Activated CD4-positive, alpha-beta T cell treated with anti-CD3 and anti-CD28 coated beads, Interleukin-2, Interleukin-6, amounts not matched to agents 100 ng/mL and 50 ng/mL, durations not matched to agents 16 hours and 8 hours (primary cell): ENCODE results near the gene FGF14.

ENCODE experiments used
- DNase-seq: peaks from one replicate; pipeline ENCODE4 v3.0.0-alpha.2; 2020

Gene FGF14

DNA sequence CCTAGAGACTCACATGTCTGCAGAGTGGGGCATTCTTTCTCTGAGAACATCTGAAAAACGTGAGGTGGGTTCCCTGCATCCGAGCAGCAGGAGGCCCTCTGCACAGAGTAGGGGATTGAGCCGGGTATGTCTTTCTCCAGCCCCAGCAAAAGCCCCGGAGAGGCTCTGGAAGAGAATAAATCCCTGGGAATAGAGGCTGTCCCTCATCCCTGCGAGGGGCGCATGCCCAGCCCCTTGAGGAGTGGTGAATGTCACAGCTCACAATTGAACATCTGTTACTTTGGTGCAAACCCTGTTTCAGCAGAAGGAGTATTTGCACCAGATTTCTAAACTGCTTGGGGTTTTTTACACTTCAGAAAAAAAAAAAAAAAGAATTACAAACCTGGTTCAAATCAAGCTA is 164.6 kb downstream of the FGF14 start:
- DNase-seq, result no peak

DNA sequence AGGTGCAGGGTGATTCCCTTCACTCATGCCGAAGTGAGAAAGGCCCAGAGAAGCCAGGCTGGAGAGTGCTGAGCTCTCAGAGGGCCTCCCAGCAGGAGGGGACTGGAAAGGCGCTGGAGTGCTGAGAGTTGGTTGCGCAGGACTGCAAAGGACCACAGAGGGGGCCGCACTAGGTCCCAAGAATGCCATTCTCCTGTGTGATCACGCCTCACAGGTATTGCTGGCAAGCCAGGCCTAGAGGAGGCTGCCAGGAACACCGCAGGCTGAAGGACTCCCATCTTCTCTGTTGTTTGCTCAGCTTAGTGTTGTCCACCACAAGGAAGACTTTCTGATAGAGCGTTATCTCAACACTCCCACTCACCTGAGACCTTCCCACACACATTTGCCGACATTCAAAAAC is 165.0 kb downstream of the FGF14 start:
- no peak for DNase-seq

DNA sequence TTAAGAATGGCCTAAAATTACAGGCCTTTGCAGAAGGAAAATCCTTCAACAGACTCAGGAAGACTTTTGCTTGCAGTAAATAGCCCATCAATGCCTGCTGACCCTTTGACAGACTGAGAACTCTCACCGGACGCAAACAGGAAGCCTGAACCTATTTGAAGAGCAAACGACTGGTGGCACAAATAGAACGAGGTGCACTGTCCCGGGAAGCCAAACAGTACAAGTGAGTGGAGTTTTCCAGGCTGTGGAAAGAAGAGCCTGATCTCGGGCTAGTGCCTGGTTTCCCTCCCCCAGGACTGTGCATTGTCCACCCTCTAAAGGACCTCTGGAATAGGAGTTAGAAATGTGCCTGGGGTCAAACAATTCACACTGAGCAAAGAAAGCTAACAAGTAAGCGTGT is 165.5 kb downstream of the FGF14 start:
- no peak for DNase-seq

DNA sequence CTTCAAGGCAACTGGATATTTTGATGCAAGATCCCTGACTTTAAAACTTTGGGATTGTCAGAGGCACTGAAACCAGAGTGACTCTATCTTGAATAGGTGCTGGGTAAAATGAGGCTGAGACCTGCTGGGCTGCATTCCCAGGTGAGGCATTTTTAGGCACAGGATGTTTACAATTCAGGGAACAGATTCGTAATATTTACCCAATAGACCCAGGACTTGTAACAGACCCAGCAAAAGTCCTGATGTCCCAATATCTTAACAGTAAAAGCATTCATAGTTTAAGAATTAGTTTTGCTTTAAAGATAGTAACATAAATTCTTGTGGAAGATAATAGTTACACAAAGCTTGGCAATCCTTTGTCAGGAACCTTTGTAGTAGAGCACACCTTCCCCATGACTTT is 166.2 kb downstream of the FGF14 start:
- no peak for DNase-seq

DNA sequence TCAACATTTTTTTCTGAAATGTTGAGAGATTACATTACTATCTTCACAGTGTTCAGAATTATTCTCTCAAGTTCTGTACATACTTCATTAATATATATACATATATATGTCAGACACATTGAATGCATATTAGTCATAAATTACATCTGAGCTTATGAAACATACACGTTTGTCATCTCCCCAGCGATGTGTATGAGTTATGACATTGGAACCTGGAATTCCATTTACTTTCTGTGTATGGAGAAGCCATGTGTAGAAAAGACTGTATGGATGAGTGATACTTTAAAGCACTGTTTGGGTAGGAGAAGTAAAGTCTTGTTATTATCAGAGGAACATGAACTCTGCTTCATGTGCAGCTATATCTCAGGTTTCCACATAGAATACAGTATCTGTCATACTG is 167.2 kb downstream of the FGF14 start:
- DNase-seq, result no peak

DNA sequence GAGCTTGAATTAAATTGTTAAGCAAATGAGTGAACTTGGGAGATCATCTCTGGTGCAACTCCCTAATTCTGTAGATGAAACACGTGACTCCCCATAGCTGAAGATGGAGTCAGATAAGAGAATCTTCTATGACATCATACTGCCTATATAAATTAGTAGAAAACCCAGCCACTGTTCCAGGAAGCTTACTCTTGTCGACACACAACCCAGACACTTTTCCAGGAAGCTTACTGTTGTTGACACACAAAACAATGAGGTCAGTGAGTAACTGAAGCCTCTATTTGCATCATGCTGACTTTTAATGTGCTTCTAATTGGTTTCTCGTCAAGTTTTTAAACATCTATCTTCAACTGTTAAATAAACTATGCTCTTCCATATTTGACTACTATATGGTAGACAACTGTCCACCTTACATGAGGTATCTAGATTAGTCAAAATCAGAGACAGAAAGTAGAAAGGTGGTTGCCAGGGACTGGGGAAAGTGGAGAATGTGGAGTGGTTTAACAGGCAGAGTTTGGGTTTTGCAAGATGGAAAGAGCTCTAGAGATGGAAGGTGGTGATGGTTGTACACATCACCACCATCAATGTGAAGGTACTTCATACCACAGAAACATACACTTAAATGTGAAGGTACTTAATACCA is 168.2 kb downstream of the FGF14 start:
- peak; percentile 32 for DNase-seq

DNA sequence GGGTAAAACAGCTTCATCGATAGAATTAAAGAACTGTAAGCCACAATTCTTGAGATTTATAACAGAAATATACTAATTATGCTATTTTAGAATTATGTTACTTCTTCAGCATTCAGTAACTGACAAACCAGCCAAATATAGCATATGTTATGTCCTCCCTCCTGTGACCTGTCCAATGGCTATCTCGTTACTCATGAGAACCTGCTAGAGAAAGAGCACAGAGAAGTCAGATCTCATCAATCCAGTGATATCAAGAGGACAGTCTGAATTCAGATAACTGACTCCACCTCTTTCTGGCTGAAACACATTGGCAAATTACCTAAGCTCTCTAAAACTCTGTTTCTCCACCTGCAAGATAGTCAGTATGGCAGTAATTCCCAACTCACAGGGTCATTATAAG is 170.4 kb downstream of the FGF14 start:
- DNase-seq, result no peak

DNA sequence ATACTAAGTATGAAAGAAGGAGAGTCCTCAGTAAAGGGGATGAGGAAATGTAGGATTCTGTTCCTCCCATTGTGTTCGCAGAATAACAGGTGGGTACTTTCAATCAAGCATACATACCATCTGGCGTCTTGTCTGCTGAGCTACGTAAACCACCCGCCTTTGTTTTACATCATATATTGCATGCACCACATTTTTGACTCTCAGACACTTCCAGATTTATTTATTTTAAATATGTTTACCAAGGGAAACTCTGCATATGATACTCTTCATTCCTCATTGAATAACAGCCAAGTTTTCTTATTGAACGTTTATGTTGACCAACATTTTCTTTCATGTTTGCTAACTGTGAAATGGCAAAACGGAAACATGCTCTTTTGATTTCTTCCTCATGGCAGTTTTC is 174.1 kb downstream of the FGF14 start:
- no peak for DNase-seq

DNA sequence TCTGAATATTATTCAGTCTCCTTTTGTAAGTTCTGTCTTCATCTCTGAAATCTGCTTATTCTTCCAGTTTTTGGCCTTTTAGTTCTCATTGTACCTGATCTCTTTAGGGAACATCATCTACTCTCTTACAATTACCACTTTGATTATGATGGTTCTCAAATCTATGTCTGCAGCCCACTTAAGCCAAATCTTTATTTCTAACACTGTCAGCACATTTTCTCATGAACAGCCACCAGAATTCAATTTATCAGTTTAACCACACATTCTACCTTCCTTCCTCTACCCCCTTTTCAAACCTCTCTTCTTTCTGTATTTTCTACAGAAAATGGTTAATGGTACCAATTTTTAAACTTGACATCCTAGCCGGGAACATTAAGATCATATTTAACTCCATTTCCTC is 175.3 kb downstream of the FGF14 start:
- no peak for DNase-seq

DNA sequence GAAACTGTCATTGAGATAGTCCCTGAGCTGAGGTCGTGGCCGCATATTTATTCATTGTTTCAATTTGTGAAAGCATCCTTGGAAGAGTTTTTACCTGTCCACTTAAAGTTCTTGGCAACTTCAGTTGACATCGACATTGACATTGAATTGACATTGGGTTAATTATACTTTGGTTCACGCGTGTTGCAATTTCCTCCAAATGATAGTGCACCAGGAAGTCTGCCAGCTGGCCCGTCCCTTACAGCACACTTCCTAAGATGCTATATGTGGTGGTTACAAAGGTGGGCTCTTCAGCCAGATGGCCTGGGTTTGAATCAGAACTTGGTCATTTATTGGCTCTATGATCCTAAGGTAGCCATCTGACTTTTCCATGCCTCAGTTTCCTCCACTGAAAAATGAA is 176.0 kb downstream of the FGF14 start:
- no peak for DNase-seq

DNA sequence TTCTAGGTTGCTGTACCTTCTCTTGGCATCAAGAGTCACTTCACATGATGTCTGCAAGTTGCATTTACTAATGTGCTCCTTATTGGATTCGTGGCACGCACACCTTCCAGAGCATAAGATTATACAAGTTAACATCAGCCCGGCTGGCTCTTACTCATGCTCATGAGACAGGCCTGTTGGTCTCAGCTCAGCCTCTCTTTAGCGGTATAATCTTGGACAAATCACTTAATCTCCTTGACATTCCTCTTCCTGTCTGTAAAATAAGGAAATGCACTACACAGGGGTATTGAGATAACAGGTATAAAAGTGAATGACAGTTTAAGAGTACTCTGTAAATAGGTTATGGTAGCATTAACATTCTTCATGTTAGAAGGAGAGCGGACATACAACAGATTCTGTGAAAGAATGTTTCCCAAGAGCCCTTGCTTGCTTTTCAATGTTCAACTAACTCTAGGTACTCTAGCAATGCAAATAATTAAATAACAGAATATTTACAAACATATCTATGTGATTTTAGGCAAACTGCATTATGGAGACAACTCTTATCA is 181.1 kb downstream of the FGF14 start:
- no peak for DNase-seq

DNA sequence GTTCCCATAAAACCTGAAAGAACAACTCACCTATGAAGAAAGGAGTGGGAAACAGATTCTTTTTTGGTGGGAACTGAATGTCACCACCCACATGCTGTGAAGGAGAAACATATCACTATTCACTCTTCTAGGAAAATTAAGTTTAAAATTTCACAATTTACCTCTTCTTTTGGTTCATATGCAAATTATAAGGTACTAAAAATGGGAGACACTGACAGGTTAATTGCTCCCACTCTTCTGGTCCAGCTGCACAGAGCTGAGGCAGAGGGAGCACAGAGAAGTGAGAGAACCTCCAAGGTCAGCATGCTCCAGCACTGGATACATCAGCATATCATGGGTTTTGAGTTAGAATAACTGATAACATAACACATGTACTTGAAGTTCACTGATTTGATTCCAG is 186.9 kb downstream of the FGF14 start:
- no peak for DNase-seq

DNA sequence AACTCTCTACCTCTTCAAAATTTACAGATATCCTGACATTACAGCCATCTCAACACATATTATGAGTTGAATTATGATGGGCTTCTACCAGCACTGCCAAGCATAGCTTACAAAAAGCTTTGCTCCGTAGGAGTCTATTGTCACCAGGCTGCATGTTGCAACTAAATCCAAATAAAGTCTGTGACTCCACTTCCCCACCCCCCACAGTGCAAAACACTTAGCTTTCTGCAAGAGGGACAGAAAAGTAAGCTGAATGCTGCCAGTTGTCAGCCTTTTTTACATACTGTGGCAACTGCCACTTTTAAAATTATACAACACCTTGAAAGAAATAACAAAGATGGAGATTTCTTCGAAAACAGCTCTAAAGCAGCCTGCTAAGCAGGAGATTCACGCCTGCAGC is 189.1 kb downstream of the FGF14 start:
- DNase-seq, result no peak

DNA sequence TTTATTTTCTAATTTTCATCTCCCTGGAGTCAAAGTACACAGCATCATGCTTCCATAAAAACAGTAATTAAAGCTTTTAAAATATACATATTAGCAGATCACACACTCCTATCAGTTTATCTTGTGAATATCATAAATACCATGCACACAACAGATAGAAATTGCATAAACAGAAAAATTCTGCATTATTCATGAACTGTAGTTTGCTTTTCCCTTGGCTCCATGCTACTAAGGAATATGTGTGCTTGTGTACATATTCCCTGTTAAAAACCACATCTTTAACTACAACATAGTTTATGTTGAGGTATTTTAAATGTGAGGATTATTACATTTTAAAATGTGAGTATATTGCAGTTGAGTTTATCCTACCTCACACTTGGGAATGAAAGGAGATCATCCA is 193.5 kb downstream of the FGF14 start:
- DNase-seq, result no peak

DNA sequence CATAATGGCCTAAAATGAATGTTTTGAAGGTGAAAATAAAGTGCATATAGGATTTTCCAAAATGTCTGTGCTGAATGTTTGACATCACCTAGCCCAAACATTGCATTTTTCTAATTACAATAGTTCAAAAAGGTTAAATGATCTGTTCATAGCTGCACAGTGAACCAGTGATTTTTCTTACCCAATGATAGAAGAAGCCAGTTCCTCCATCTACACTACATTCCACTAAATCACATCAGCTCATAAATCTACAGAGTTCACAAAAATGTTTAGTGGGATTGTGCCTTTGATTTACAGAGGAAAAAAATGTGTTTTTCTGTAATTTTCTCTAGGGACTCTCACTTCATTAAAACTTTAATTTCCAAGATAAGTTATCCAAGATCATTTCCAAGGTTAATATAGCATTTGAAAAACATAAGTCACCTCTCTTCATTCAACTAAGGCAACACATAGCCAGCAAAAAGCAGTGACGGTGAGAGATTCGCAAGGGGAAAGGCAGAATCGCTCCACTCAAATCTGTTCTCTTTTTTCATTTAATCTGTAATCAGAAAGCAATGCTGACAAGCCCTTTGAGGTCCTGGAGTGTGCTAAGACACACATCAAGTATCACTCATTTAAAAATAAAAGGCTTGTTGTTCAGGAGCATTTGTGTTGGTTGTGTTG is 194.0 kb downstream of the FGF14 start:
- no peak for DNase-seq

DNA sequence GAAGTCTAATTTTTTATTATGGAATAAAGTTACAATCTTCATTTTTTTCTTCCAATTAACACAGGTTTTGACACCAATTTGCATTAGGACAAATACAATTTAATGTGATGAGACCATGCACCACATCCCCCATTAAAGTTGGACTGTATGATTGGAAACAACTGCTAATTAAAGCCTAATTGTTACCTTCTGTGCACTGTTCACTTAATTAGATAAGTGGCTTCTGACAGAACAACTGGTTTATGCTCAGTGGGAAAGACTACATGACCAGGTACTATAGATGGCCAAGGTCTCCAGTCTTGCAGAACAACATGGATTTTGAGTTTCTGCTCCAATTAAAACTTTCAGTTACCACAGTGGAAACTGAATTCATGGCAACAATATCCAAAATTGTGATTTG is 198.1 kb downstream of the FGF14 start:
- DNase-seq, result no peak

DNA sequence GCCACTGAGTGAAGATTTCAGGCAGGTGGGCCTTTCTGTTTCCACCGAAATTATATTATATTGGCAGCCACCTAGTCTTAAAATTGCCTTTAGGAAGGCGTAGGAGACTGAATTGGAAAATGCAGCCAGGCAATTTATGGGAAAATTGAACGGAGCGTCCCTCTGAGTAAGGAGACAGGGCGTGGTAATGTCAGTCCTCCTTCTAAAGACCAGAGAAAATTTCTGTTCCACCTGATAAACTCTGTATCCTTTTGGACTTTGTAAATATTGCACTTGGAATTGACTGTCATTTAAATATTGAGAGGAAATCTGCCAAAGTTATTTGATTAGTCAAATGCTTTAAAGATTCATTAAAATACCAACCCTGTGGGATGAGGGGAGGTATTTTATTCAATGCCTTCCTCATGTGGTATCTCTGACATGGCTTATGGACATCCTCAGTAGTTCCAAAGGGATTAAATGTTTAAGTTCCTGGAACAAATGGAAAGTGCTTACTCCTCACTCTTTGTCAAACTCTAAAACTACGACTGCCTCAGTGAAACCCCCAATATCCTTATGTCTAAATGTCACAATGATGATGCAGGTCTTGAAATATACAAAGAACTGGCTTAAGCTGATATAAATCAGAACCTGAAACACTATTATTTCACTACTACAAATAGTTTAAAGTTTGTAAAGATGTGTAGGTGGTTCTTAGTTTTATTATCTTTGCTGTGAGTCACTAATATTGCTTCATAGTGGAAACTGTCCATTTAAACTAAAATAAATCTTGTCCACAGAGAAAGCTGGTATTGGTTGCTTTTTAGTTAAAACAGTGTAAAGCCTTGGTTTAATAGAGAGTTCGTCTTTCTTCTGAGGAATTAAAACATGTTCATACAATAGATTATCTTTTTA is 203.2 kb downstream of the FGF14 start:
- DNase-seq, result no peak

DNA sequence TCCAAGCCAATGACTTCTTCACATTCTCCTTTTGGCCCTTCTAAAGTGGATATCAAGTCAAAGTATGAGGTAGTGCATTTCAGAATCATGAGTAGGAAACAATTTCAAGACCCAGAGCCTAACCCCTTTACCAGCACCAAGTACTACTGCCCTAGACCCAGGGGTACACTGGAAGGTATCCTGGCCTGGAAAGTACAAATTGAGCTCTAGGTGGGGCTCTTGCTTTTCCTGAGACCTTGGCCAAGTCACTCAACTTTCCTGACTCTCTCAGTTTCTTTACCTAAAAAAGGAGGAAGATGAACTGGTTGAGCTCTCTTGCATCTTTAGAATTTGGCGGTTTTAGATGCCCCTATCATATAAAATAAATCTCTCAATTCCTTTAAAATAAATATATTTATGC is 204.7 kb downstream of the FGF14 start:
- DNase-seq, result peak; percentile 3

DNA sequence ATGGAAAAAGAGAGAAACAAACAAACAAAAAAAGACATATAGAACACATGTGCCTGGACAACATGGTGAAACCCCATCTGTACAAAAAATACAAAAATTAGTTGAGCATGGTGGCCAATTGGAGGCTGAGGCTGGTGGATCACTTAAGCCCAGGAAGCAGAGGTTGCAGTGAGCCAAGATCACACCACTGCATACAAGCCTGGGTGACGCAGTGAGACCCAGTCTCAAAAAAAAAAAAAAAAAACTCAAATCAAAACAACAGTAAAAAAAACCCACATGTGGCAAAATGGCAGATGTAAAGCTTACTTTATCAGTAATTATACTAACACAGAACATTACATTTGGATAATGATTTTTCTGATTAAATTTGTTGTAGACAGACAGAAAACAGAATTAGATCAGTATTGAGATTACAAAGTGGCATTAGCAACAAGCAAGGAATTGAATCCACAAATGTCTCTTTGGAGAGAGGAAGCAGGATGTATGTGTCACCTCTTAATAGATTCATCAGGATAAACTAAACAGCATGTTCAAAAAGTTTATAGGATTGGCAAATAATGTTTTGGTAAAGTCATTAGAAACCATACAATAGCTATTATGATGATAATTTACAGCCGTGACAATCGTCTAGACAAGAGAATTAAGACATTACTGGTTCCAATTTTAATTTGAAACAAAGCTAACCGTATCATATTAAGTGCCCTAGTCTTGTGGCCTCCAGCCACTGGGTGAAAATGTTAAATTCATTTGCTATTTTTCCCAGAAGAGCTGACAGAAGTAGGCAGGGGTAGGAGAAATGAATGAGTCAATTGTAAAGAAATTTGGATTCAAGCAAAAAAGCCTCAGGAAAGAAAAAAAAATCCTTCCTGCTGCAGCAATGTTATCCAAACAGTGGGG is 206.0 kb downstream of the FGF14 start:
- no peak for DNase-seq

DNA sequence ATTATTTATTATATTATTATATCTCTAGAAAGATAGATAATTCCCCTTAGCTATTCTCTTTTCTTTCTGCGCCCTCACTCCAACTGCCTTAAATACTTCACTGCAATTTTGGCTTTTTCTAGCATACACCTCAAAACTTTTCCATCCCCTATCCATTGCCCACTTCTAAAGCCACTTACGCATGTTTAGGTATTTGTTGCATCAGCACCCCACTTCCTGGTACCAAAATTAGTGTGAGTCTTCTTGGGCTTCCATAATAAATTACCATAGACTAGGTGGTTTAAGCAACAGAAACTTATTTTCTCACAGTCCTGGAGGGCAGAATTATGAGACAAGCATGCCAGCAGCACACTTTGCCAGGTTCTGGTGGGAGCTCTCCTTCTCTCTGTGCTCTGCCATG is 209.0 kb downstream of the FGF14 start:
- no peak for DNase-seq

DNA sequence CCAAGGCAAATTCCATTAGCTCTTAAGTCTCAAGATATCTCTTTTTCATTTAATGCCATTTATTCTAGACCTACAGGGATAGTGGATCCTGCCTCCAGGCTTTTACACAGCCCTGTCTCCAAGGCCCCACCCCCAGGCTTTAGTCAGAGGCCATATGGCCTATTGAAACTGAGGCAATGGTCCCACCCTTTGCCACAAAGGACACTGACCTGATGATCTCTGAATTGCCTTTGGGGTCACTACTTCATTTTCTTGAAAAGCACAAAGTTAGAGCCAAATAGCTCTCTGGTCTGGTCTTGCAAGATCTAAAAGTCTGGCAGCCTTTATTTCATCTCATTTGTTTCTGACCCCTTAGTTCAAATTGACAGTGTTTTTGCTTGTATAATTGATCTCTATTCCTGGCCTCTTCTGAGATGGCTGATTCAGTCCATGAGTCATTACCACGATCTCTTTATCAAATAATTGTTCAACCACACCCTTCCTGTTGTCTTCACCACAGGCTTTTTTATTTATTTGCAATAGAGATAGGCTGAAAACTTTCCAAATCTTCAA is 209.8 kb downstream of the FGF14 start:
- DNase-seq, result no peak

DNA sequence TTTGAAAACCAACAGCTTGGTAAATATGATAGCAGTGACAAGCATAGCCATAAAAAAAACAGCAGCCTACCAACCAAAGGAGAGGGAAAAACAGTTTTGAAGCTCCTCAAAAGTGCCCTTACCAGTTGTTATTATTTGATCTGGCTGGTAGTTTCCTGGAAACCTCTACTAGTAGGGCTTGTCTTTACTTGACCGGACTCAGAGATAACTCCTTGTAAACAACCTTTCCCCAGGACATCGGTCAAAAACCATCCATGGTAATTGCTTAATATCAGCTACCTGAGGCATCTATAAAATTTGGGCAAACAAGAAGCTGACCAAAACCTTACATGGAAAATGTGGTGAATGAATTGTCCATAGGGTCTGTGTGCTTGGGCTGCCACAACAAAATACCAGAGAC is 210.9 kb downstream of the FGF14 start:
- no peak for DNase-seq
